ENCODE data around the gene SCG2.

Gene SCG2

GRCh38 chr2:223566396-223566795 lies 35.8 kb downstream of the SCG2 start:
- no peak for DNase-seq

- DNase-seq: no peak
Observed at GRCh38 chr2:223563462-223563861, 38.7 kb downstream of the SCG2 start.

- DNase-seq: no peak
Observed at GRCh38 chr2:223562078-223562477, 40.1 kb downstream of the SCG2 start.

- no peak for DNase-seq
Observed at GRCh38 chr2:223560749-223561435, 41.3 kb downstream of the SCG2 start.

- DNase-seq: no peak
Observed at GRCh38 chr2:223558970-223559369, 43.2 kb downstream of the SCG2 start.

- no peak for DNase-seq
Observed at GRCh38 chr2:223554923-223555322, 47.2 kb downstream of the SCG2 start.

GRCh38 chr2:223549215-223549614 lies 52.9 kb downstream of the SCG2 start:
- no peak for DNase-seq

GRCh38 chr2:223548194-223548593 lies 54.0 kb downstream of the SCG2 start:
- DNase-seq: no peak

Data from right kidney (tissue), 1 donor.